Calu3 (cell line): ENCODE results near the gene TMEM132E. TPM values are rescaled to one million over a fixed set of nuclear protein-coding genes. Genes with fewer than 3 reads are reported as not detected.

ENCODE experiments used
- BruUV-seq: library from RNA; stranded (reverse); fragments of 400-500 nt; replicated peaks from 2 replicates; lab custom pipeline; 2021; lab: Mats Ljungman, UMichigan
- CTCF ChIA-PET: fragments of 300-600 bp; sonication (Branson Sonifier 250); formaldehyde crosslinking; loops from one replicate; lab custom pipeline; 2022; ENCODE audit warnings: antibody characterized with exemption; lab: Charles Lee
- DNase-seq: peaks from one replicate; pipeline ENCODE4 v3.0.0; 2022
- H3K27ac Mint-ChIP-seq: one replicate; pipeline ENCODE4 v1.8.0; 2022; ENCODE audit warnings: mixed read lengths; ENCODE audit not compliant: unreplicated experiment
- H3K27me3 Mint-ChIP-seq: one replicate; pipeline ENCODE4 v1.8.0; 2022; ENCODE audit warnings: mixed read lengths; ENCODE audit not compliant: unreplicated experiment
- H3K36me3 Mint-ChIP-seq: one replicate; pipeline ENCODE4 v1.8.0; 2022; ENCODE audit warnings: mild to moderate bottlenecking, moderate library complexity, mixed read lengths; ENCODE audit not compliant: insufficient read depth, unreplicated experiment
- H3K4me1 Mint-ChIP-seq: one replicate; pipeline ENCODE4 v1.8.0; 2022; ENCODE audit warnings: mild to moderate bottlenecking, low read depth, mixed read lengths; ENCODE audit not compliant: unreplicated experiment
- H3K4me3 Mint-ChIP-seq: one replicate; pipeline ENCODE4 v1.8.0; 2022; ENCODE audit warnings: mild to moderate bottlenecking, low read depth, moderate library complexity, mixed read lengths; ENCODE audit not compliant: unreplicated experiment
- H3K9me3 Mint-ChIP-seq: one replicate; pipeline ENCODE4 v1.8.0; 2022; ENCODE audit warnings: low read depth, mixed read lengths; ENCODE audit not compliant: unreplicated experiment
- intact Hi-C: fragments of 100-400 bp; cut with micrococcal nuclease; formaldehyde crosslinking; loops from one replicate; pipeline ENCODE4 v1.10.0; 2022; ENCODE audit not compliant: unreplicated experiment
- total RNA-seq: library from RNA; stranded (reverse); gene quantifications from 2 replicates; pipeline ENCODE4 v1.2.3, GENCODE V29; 2022
- TF ChIP-seq, protein P1 (sequence below): fragments of 200-600 bp; IDR thresholded peaks from one replicate; pipeline ENCODE4 v1.8.0; 2022; ENCODE audit warnings: antibody characterized with exemption; ENCODE audit not compliant: unreplicated experiment

The TMEM132E gene
- total RNA-seq, 1 experiment from 2014 or later, result 0.26 TPM

DNA sequence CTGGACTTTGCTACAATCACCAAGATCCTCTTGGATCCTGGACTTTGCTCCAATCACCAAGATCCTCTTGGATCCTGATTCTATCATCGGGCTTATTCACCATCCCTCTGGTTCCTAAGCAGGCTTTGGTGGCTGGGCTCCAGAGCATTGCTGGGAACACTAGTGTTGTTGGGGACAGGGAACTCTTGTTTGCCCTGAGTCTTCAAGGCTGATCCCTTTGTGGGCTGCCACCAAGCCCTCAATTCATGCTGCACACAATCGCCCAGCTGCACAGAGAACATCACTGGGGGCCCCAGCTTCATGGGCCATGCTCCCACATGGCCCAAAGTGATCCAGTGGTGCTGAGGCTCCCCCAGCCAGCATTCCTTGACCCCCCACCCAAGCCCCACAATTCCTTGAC, 88.3 kb downstream of the TMEM132E start:
- intact Hi-C loops, result no loop called here
- TF ChIP-seq, protein P1, sequence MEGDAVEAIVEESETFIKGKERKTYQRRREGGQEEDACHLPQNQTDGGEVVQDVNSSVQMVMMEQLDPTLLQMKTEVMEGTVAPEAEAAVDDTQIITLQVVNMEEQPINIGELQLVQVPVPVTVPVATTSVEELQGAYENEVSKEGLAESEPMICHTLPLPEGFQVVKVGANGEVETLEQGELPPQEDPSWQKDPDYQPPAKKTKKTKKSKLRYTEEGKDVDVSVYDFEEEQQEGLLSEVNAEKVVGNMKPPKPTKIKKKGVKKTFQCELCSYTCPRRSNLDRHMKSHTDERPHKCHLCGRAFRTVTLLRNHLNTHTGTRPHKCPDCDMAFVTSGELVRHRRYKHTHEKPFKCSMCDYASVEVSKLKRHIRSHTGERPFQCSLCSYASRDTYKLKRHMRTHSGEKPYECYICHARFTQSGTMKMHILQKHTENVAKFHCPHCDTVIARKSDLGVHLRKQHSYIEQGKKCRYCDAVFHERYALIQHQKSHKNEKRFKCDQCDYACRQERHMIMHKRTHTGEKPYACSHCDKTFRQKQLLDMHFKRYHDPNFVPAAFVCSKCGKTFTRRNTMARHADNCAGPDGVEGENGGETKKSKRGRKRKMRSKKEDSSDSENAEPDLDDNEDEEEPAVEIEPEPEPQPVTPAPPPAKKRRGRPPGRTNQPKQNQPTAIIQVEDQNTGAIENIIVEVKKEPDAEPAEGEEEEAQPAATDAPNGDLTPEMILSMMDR, result no peak
- no TSS peak for BruUV-seq
- CTCF ChIA-PET, result no interaction called here
- no peak overlapping the region for H3K27ac Mint-ChIP-seq
- no peaks in the 10 kb centered on the region for H3K9me3 Mint-ChIP-seq
- no peak overlapping the region for H3K4me3 Mint-ChIP-seq
- no peaks in the 10 kb centered on the region for H3K4me1 Mint-ChIP-seq
- H3K27me3 Mint-ChIP-seq, result no peaks in the 10 kb centered on the region
- DNase-seq, result no peak
- H3K36me3 Mint-ChIP-seq, result no peaks in the 10 kb centered on the region

DNA sequence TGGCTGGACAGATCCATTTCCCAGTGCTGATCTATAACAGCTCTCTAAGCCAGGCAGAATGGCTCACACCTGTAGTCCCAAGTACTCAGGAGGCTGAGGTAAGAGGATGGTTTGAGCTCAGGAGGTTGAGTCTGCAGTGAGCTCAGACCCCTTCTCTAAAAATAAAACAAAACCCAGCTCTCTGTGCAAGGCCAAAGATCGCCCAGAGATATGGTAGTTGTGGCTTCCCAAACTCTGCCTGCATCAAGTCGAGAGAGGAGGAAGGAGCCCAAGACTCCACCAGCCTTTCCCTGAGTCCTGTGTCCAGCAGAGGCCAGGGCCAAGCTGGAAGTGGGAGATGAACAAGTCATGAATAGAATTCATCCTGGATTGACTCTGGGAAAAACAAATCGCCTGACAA, 88.8 kb downstream of the TMEM132E start:
- no peaks in the 10 kb centered on the region for H3K27me3 Mint-ChIP-seq
- no TSS peak for BruUV-seq
- intact Hi-C loops, result no loop called here
- CTCF ChIA-PET, result no interaction called here
- no peak for DNase-seq
- H3K36me3 Mint-ChIP-seq, result no peaks in the 10 kb centered on the region
- H3K4me3 Mint-ChIP-seq, result no peak overlapping the region
- TF ChIP-seq, protein P1, result no peak
- H3K27ac Mint-ChIP-seq, result no peak overlapping the region
- no peaks in the 10 kb centered on the region for H3K9me3 Mint-ChIP-seq
- no peaks in the 10 kb centered on the region for H3K4me1 Mint-ChIP-seq

DNA sequence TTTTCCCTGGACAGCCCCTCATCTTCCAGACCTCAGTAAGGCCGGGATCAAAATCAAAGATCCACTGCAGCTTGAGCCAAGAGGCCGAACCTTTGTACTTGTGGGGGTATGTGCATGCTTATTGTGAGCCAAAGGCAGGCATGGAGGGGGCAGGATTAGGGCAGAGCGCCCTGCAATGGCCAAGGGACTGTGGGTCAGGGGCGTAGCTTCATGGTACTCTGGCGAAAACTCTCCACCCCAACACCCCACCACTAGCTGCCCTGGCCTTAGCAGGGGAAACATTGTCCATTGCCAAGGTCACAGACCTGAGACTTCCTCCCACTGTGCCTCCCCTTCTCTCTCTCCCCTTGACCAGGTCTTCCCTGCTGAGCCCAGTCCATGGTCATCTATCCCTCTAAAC, 90.1 kb downstream of the TMEM132E start:
- BruUV-seq, result no TSS peak
- H3K9me3 Mint-ChIP-seq, result no peaks in the 10 kb centered on the region
- no peak overlapping the region for H3K4me3 Mint-ChIP-seq
- no peak for DNase-seq
- no peaks in the 10 kb centered on the region for H3K4me1 Mint-ChIP-seq
- intact Hi-C loops, result no loop called here
- H3K27ac Mint-ChIP-seq, result no peak overlapping the region
- TF ChIP-seq, protein P1, result no peak
- no peaks in the 10 kb centered on the region for H3K36me3 Mint-ChIP-seq
- CTCF ChIA-PET, result no interaction called here
- no peaks in the 10 kb centered on the region for H3K27me3 Mint-ChIP-seq

DNA sequence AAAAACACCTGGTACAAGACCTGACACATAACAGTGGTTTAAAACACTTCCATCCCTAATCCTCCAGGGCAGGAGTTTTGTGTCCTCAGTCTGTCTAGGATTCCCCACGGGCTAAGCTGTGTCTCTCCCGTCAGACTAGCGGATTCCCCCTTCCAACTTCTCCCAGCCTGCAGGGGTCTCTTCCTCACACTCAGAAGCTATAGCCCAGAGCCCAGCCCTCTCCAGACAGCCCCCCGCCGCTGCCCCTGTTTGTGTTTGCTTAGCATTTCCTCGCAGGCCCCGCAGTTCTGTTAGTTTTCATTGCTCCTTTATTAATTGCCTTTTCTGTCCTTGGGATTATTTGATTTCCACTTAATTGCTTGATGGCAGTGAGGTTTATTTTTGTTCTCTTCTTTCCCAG, 91.2 kb downstream of the TMEM132E start:
- BruUV-seq, result no TSS peak
- no peak overlapping the region for H3K4me3 Mint-ChIP-seq
- no peaks in the 10 kb centered on the region for H3K4me1 Mint-ChIP-seq
- no peak for DNase-seq
- no peaks in the 10 kb centered on the region for H3K27me3 Mint-ChIP-seq
- intact Hi-C loops, result no loop called here
- no peaks in the 10 kb centered on the region for H3K9me3 Mint-ChIP-seq
- CTCF ChIA-PET, result no interaction called here
- H3K36me3 Mint-ChIP-seq, result no peaks in the 10 kb centered on the region
- TF ChIP-seq, protein P1, result no peak
- no peak overlapping the region for H3K27ac Mint-ChIP-seq
